Measurements from ENCODE around the gene INPPL1.

DNA sequence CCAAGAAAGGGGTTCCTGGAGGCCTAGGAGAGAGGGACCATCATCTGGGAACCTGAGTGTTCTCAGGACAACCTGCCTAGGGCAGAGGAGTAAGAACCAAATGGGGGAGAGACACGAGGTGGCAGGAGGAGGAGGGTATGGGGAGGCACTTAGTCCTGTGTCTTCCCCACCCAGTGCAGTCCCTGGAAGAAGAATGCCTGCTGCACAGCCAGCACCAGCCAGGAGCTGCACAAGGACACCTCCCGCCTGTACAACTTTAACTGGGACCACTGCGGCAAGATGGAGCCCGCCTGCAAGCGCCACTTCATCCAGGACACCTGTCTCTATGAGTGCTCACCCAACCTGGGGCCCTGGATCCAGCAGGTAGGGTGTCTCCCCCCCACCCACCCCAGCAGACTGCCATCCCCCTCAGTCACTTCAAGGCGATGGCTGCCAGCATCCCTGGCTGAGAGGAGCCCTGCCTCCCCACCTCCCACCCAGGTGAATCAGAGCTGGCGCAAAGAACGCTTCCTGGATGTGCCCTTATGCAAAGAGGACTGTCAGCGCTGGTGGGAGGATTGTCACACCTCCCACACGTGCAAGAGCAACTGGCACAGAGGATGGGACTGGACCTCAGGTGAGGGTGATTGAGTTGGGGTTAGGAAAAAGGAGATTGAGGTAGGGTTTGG, 3.7 kb upstream of the INPPL1 start:
- TF ChIP-seq ZFP3 (CRISPR knock-in tag; IDR thresholded peaks at IDR 0.05) (no peak), CSDC2 (CRISPR knock-in tag; IDR thresholded peaks at IDR 0.05) (no peak), ZNF70 (CRISPR knock-in tag; IDR thresholded peaks at IDR 0.05) (no peak), ZNF565 (CRISPR knock-in tag; conservative IDR thresholded peaks at IDR 0.05; ENCODE audit: low read depth) (no peak), CREB5 (CRISPR knock-in tag; IDR thresholded peaks at IDR 0.05; ENCODE audit: low read depth) (no peak), ZC3H10 (CRISPR knock-in tag; IDR thresholded peaks at IDR 0.05) (no peak), ZFP30 (CRISPR knock-in tag; IDR thresholded peaks at IDR 0.05) (no peak), OSR1 (CRISPR knock-in tag; IDR thresholded peaks at IDR 0.05) (no peak), ZNF8 (CRISPR knock-in tag; IDR thresholded peaks at IDR 0.05) (no peak), TOX (CRISPR knock-in tag; IDR thresholded peaks at IDR 0.05; ENCODE audit: borderline replicate concordance) (no peak), SNAI2 (CRISPR knock-in tag; IDR thresholded peaks at IDR 0.05) (no peak)
- TF ChIP-seq, protein P1, sequence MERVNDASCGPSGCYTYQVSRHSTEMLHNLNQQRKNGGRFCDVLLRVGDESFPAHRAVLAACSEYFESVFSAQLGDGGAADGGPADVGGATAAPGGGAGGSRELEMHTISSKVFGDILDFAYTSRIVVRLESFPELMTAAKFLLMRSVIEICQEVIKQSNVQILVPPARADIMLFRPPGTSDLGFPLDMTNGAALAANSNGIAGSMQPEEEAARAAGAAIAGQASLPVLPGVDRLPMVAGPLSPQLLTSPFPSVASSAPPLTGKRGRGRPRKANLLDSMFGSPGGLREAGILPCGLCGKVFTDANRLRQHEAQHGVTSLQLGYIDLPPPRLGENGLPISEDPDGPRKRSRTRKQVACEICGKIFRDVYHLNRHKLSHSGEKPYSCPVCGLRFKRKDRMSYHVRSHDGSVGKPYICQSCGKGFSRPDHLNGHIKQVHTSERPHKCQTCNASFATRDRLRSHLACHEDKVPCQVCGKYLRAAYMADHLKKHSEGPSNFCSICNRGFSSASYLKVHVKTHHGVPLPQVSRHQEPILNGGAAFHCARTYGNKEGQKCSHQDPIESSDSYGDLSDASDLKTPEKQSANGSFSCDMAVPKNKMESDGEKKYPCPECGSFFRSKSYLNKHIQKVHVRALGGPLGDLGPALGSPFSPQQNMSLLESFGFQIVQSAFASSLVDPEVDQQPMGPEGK (CRISPR knock-in tag; IDR thresholded peaks at IDR 0.05; ENCODE audit: borderline replicate concordance) = no peak
- TF ChIP-seq, protein P2, sequence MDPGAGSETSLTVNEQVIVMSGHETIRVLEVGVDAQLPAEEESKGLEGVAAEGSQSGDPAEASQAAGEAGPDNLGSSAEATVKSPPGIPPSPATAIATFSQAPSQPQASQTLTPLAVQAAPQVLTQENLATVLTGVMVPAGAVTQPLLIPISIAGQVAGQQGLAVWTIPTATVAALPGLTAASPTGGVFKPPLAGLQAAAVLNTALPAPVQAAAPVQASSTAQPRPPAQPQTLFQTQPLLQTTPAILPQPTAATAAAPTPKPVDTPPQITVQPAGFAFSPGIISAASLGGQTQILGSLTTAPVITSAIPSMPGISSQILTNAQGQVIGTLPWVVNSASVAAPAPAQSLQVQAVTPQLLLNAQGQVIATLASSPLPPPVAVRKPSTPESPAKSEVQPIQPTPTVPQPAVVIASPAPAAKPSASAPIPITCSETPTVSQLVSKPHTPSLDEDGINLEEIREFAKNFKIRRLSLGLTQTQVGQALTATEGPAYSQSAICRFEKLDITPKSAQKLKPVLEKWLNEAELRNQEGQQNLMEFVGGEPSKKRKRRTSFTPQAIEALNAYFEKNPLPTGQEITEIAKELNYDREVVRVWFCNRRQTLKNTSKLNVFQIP (CRISPR knock-in tag; IDR thresholded peaks at IDR 0.05; ENCODE audit: borderline replicate concordance, low read depth) = no peak
